Endometrial microvascular endothelial cells (primary cell): ENCODE measurements around the gene SAE1. TPM values are rescaled to one million over a fixed set of nuclear protein-coding genes. Genes with fewer than 3 reads are reported as not detected.

ENCODE experiments used
- in situ Hi-C: cut with HindIII; loops from 2 replicates; pipeline ENCODE4 v1.10.0; 2017; ENCODE audit warnings: low sequenced_read_pairs, low pct_unique_long_range_greater_than_20kb; ENCODE audit errors: inconsistent ontology term
- total RNA-seq: library from RNA; depleted of rRNA; stranded (reverse); fragments of >200 nt; gene quantifications from one replicate; pipeline ENCODE4 v1.2.3, GENCODE V29; 2015; ENCODE audit errors: inconsistent ontology term

Gene SAE1
- total RNA-seq, 1 donor from 2014 or later: 247 TPM

DNA sequence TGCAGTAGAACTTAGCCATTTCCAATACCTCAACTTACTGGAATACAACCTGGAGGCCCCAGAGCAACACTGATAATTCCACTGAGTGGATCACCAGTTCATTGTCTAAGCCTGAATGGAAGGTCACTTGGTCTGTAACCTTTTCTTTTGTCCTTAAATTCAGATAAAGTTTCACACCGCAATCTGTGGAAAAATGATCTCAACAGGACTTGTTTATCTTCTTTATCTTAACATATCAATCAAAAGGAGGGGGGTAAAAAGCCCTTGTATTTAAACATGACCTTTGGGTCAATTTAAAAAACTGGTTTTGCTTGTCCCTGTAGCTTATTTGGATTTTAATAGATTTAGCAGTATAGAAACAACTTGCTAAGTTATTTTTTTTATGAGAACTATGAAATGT, 21.6 kb downstream of the SAE1 start:
- in situ Hi-C loops: no loop called here

GRCh38 chr19:47152632-47153031, 22.0 kb downstream of the SAE1 start:
- in situ Hi-C loops: no loop called here

DNA sequence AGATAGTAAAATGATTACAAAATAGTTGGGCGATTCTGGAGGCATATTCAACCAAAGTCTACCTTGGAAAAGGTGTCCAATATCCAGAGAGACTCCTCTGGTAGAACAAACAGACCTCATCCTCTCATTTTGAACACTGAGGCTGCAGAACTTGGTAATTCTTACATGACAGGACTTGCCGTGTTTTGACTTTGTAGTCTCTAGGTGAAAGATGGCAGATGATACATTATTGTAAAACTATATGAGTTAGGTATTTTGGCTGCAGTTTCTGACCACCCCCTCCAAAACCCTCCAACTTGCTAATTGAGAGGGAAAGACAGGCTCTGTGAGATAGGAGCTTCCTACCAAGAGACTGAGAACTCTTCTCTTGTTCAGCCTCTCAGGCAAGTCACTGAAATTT, 22.6 kb downstream of the SAE1 start:
- in situ Hi-C loops: no loop called here

GRCh38 chr19:47155148-47155547, 24.5 kb downstream of the SAE1 start:
- in situ Hi-C loops: no loop called here

DNA sequence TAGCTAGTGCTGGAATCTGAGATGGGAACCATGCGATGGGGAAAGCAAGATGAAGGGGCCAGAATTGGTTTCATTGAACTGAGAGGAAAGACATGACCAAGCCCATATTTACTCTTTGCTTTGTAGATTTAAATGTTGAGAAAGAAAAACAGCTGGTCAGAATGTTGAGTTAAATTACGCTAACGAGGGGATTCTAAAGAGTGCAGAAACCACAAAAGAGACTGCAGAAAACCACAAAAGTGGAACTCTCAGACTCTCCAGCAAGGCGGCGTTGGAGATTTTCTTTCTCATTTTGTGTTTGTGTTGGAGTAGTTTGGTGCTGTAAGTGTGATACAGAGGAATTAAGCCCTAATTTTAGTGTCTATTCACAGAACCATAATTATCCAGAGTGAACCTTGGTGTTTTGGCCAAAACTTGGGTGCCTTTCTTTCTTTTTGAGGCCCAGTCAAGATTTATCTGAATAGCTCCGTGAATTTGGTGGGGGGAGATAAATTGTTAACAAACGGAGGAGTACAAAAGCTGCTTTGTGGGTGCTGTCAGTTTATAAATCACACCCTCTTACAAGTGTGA, 26.3 kb downstream of the SAE1 start:
- in situ Hi-C loops: no loop called here

GRCh38 chr19:47157431-47158321, 27.0 kb downstream of the SAE1 start:
- in situ Hi-C loops: no loop called here

DNA sequence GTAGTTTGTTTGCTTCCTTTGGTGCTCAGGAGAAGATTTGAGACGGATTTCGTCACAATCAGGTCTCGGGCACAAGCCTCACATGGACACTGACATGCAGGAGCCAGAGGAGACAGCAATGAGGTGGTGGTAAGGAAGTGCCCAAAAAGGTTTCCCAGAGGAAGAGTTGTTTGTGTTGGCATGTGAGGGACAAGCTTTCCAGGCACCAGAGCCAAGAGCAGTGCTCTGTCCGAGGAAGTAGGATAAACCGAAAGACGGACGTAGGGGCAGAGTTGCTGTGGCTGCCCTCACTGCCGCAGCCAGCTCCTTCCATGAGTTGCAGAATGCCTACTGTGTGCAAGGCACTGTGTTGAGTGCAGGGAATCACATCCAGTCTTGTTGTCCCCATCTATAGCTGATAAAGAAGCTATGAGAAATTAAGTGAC, 27.7 kb downstream of the SAE1 start:
- in situ Hi-C loops: no loop called here

- in situ Hi-C loops: no loop called here
These were observed 28.4 kb downstream of the SAE1 start for GRCh38 chr19:47158879-47159503.

GRCh38 chr19:47161876-47162489, 31.3 kb downstream of the SAE1 start:
- in situ Hi-C loops: no loop called here

DNA sequence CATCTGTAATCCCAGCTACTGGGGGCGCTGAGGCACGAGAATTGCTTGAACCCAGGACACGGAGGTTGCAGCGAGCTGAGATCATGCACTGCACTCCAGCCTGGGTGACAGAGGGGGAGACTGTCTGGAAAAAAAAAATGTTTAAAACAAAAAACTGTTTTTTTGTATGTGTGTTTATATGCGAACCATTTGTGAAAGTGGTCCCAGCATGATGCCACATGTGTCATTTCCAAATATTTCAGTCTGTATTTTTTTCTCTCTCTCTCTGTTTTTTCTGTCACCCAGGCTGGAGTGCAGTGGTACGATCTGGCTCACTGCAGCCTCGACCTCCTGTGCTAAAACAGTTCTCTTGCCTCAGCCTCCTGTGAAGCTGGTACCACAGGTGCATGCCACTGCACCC, 37.4 kb downstream of the SAE1 start:
- in situ Hi-C loops: no loop called here

GRCh38 chr19:47172666-47173455, 42.2 kb downstream of the SAE1 start:
- in situ Hi-C loops: no loop called here

GRCh38 chr19:47176071-47176626, 45.5 kb downstream of the SAE1 start:
- in situ Hi-C loops: no loop called here

DNA sequence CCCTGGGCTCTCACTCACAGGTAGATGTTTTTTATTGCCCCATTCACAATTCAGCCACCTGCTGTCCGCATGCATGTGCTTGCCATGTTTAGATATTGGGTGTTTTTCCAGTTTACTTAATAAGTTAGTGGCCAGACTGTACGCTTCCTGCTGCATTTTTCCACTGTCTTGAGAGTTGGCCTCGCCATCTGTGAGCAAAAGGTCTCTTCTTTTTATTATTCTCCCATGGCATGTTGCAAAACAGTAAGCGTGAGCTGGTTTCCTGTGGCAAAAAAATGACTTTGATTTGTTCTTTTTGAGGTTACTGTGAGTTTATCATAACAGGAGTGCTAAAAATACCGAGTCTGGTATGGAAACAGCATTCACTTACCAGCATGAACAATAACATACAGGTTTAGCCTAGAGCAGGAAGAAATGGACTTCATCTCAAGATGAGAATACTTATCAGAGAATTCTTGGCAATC, 46.0 kb downstream of the SAE1 start:
- in situ Hi-C loops: no loop called here

GRCh38 chr19:47179653-47180310, 49.1 kb downstream of the SAE1 start:
- in situ Hi-C loops: no loop called here

- in situ Hi-C loops: no loop called here
These were observed 53.0 kb downstream of the SAE1 start for GRCh38 chr19:47183601-47184000.

GRCh38 chr19:47186446-47187334, 56.1 kb downstream of the SAE1 start:
- in situ Hi-C loops: no loop called here

DNA sequence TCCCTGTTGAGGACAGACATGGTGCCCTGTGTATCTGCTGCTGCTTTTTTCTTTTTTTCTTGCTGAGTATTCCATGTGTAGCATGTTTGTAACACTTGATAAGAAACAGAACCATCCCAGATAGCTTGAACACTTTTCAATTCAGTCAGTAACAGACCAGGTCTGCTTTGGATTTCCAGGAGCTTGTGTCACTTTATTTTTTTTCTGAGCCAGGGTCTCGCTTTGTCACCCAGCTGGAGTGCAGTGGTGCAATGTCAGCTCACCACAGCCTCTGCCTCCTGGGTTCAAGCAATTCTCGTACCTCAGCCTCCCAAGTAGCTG, 56.7 kb downstream of the SAE1 start:
- in situ Hi-C loops: no loop called here
